ENCODE measurements around the gene AGBL4.

GRCh38 chr1:49408346-49408745, 615.4 kb downstream of the AGBL4 start:
- no peak for TF ChIP-seq POLR2AphosphoS5 (IDR thresholded peaks at IDR 0.05; ENCODE audit: low read depth, low read length)
- TF ChIP-seq POLR2A (IDR thresholded peaks at IDR 0.05; ENCODE audit: low read depth, low read length) = no peak
- no peak for TF ChIP-seq TAF1 (IDR thresholded peaks at IDR 0.05; ENCODE audit: borderline replicate concordance, low read depth, low read length)

Measured in GM12892 (cell line).